DND-41 (cell line): ENCODE measurements around the gene FAM124B.

ENCODE experiments used
- EZH2 ChIP-seq: IDR thresholded peaks from 3 replicates; pipeline ENCODE4 v1.6.1; 2012; ENCODE audit warnings: borderline replicate concordance, low read depth, mild to moderate bottlenecking, moderate library complexity, low read length, inconsistent platforms; ENCODE audit not compliant: severe bottlenecking
- TF ChIP-seq, protein P1 (sequence below): IDR thresholded peaks from 2 replicates; pipeline ENCODE4 v1.5.1; 2012; ENCODE audit warnings: borderline replicate concordance, low read length, moderate library complexity, mild to moderate bottlenecking; ENCODE audit not compliant: poor library complexity, severe bottlenecking; ENCODE audit errors: extremely low read depth

- TF ChIP-seq, protein P1, sequence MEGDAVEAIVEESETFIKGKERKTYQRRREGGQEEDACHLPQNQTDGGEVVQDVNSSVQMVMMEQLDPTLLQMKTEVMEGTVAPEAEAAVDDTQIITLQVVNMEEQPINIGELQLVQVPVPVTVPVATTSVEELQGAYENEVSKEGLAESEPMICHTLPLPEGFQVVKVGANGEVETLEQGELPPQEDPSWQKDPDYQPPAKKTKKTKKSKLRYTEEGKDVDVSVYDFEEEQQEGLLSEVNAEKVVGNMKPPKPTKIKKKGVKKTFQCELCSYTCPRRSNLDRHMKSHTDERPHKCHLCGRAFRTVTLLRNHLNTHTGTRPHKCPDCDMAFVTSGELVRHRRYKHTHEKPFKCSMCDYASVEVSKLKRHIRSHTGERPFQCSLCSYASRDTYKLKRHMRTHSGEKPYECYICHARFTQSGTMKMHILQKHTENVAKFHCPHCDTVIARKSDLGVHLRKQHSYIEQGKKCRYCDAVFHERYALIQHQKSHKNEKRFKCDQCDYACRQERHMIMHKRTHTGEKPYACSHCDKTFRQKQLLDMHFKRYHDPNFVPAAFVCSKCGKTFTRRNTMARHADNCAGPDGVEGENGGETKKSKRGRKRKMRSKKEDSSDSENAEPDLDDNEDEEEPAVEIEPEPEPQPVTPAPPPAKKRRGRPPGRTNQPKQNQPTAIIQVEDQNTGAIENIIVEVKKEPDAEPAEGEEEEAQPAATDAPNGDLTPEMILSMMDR = no peak
- TF ChIP-seq EZH2 = no peak
Measured at GRCh38 chr2:224366267-224366844, 35.6 kb downstream of the FAM124B start.
